ENCODE measurements around the gene SOX21. TPM values are rescaled to one million over a fixed set of nuclear protein-coding genes. Genes with fewer than 3 reads are reported as not detected.

SOX21 gene
- total and polyA plus RNA-seq, 2 of the 8 experiments (the other 6 are each of a cell fraction or from before 2014, with no cell fraction given), result 3.9 TPM

DNA sequence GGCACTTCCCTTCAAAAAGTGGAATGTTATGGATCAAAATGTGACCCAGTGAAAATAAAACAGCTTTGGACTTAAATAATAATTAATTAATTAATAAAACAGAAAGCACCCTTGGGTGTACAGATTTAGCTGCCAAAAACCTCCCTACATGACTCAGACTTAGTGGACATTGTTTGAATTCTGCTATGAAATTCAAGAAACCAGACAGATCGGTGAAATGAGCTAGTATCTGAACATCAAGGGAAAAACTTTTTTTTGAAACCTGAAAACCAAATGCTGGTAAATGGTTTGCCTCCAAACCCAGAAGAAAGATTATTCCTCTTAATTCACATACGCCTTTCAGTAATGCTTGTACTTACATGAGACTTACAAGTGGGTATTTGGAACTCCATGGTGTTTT lies 33.5 kb downstream of the SOX21 start:
- Histone ChIP-seq H2BK12ac (ENCODE audit: low read depth, low read length) (no peak overlapping the region), H3K9me3 (ENCODE audit: insufficient read depth in 2 of 2, low read depth in 1 of 2, low read length in 1 of 2) (no peaks in the 10 kb centered on the region), H2BK120ac (replicated peaks; ENCODE audit: low read depth, low read length) (no peak overlapping the region), H3K18ac (ENCODE audit: extremely low read depth, low read length) (no peak overlapping the region), H2AFZ (ENCODE audit: low read length) (no peak overlapping the region), H3K4me2 (ENCODE audit: insufficient read depth in 1 of 2, low read depth in 2 of 2, low read length in 2 of 2) (no peak overlapping the region), H2AK5ac (ENCODE audit: low read depth, low read length) (no peak overlapping the region), H3K27ac (ENCODE audit: low read depth, low read length) (no peak overlapping the region), H3K4me1 (replicated peaks in 1 of 4; ENCODE audit: control insufficient read depth in 3 of 4, insufficient read depth in 4 of 4, low read length in 3 of 4) (peaks cover 0 to 4% (median 2%) of the 10 kb centered on the region in 4 experiments; a peak in 3 of 7 replicates), H3K4me3 (ENCODE audit: extremely low read depth in 1 of 4, insufficient read depth in 2 of 4, low read depth in 3 of 4, low read length in 4 of 4) (no peak overlapping the region), H4K8ac (ENCODE audit: extremely low read depth, insufficient read depth, low read length) (no peak overlapping the region), H3K27me3 (replicated peaks in 1 of 4; ENCODE audit: control insufficient read depth in 3 of 4, extremely low read depth in 1 of 4, insufficient read depth in 3 of 4, low read length in 3 of 4) (no peaks in the 10 kb centered on the region), H3K79me1 (ENCODE audit: low read depth, low read length) (no peaks in the 10 kb centered on the region), H3K79me2 (ENCODE audit: control insufficient read depth in 1 of 2, insufficient read depth in 2 of 2, low read length in 2 of 2) (no peaks in the 10 kb centered on the region), H3K56ac (replicated peaks; ENCODE audit: insufficient read length, low read depth, low read length) (no peak overlapping the region), H2BK5ac (ENCODE audit: low read depth, low read length) (no peak overlapping the region), H3K14ac (ENCODE audit: insufficient read length) (no peak overlapping the region), H3K23me2 (ENCODE audit: low read depth, low read length) (0 out of 2 replicates have a peak, but pooled peaks cover 2% of the 10 kb centered on the region), H4K20me1 (replicated peaks in 1 of 2; ENCODE audit: control insufficient read depth in 1 of 2, insufficient read depth in 2 of 2, low read length in 2 of 2) (no peaks in the 10 kb centered on the region), H4K91ac (replicated peaks; ENCODE audit: insufficient read length, low read length) (no peak overlapping the region), H3K4ac (replicated peaks; ENCODE audit: insufficient read length, low read depth, low read length) (no peak overlapping the region), H3K23ac (ENCODE audit: insufficient read length) (no peak overlapping the region), H3K9ac (replicated peaks in 1 of 4; ENCODE audit: extremely low read depth in 1 of 4, low read depth in 3 of 4, low read length in 3 of 4) (no peak overlapping the region), H2BK20ac (ENCODE audit: low read length) (no peak overlapping the region), H4K5ac (ENCODE audit: insufficient read length, low read depth, low read length) (no peak overlapping the region), H3K36me3 (ENCODE audit: control insufficient read depth in 2 of 4, insufficient read depth in 4 of 4, low read length in 3 of 4) (no peaks in the 10 kb centered on the region), H2BK15ac (ENCODE audit: low read length) (no peak overlapping the region)
- 80% methylated on average over 2 of the region's 2 CpGs; no CpG with 5 or more reads in 1 of the 2 experiments for WGBS, 2 experiments (ENCODE audit: extremely low coverage in 1 of 2, insufficient coverage in 1 of 2, insufficient read length in 1 of 2, insufficient replicate concordance in 2 of 2, low coverage in 1 of 2, low lambda C conversion rate in 2 of 2, missing lambda C conversion rate in 1 of 2)
- DNase-seq (ENCODE audit: low read depth in 1 of 2, low spot score in 2 of 2) (no peak), FAIRE-seq (no peak)
- TF ChIP-seq, protein P1, sequence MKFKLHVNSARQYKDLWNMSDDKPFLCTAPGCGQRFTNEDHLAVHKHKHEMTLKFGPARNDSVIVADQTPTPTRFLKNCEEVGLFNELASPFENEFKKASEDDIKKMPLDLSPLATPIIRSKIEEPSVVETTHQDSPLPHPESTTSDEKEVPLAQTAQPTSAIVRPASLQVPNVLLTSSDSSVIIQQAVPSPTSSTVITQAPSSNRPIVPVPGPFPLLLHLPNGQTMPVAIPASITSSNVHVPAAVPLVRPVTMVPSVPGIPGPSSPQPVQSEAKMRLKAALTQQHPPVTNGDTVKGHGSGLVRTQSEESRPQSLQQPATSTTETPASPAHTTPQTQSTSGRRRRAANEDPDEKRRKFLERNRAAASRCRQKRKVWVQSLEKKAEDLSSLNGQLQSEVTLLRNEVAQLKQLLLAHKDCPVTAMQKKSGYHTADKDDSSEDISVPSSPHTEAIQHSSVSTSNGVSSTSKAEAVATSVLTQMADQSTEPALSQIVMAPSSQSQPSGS (IDR thresholded peaks at IDR 0.05; ENCODE audit: low read length), result no peak
- TF ChIP-seq TAF7 (optimal IDR thresholded peaks at IDR 0.05; ENCODE audit: borderline replicate concordance, low read depth, low read length), result no peak
- no peak for TF ChIP-seq KDM1A (IDR thresholded peaks at IDR 0.05; ENCODE audit: borderline replicate concordance, low read length)
- TF ChIP-seq CBX8 (IDR thresholded peaks at IDR 0.05; ENCODE audit: borderline replicate concordance, low read depth, low read length), result no peak
- no peak for TF ChIP-seq RXRA (IDR thresholded peaks at IDR 0.05; ENCODE audit: insufficient read depth, low read depth, low read length)
- no peak for TF ChIP-seq POLR2A (IDR thresholded peaks at IDR 0.05; ENCODE audit: control extremely low read depth in 1 of 2, low read depth in 2 of 2, low read length in 2 of 2)
- TF ChIP-seq RNF2 (IDR thresholded peaks at IDR 0.05; ENCODE audit: borderline replicate concordance, low read depth, low read length, missing control alignments, poor library complexity, severe bottlenecking), result no peak
- no peak for TF ChIP-seq SIX5 (IDR thresholded peaks at IDR 0.05; ENCODE audit: low read depth, low read length)
- no peak for TF ChIP-seq SP1 (IDR thresholded peaks at IDR 0.05; ENCODE audit: low read depth, low read length)
- ChIA-PET POLR2A (ENCODE audit: partially characterized antibody) (interaction anchor here (0.9 to 1.6 kb wide), 2 partner anchors 14 to 31 kb away, joined by 3 read pairs; no protein-coding TSS in a partner anchor), CTCF (ENCODE audit: partially characterized antibody) (interaction anchor here (0.9 to 1.2 kb wide), 4 partner anchors 20 to 477 kb away, joined by 3 to 5 read pairs (median 4); no protein-coding TSS in a partner anchor)
